ENCODE results near the gene EBF3.

The EBF3 gene

DNA sequence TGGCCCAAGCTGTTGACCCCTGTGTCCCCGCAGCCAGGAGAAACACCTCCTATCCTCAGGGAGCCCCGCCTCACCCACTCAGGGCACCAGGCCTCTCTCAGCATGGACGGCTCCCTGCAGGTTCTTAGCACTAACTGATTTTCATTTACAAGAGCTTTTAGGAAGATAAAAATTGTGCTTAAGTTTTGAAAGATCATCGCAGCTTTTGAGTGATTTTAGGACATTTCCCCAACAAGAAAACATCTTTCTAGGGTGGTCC lies 22.1 kb downstream of the EBF3 start:
- Histone ChIP-seq H3K9me3 (ENCODE audit: severe bottlenecking) (no peaks in the 10 kb centered on the region), H3K27ac (ENCODE audit: poor library complexity, severe bottlenecking) (no peak overlapping the region), H3K36me3 (ENCODE audit: low read depth) (no peaks in the 10 kb centered on the region), H3K4me3 (ENCODE audit: severe bottlenecking) (no peak overlapping the region), H3K27me3 (ENCODE audit: insufficient read depth, poor library complexity, severe bottlenecking) (no peaks in the 10 kb centered on the region), H3K4me1 (ENCODE audit: insufficient read depth, poor library complexity, severe bottlenecking) (no peaks in the 10 kb centered on the region)
- TF ChIP-seq, protein P1, sequence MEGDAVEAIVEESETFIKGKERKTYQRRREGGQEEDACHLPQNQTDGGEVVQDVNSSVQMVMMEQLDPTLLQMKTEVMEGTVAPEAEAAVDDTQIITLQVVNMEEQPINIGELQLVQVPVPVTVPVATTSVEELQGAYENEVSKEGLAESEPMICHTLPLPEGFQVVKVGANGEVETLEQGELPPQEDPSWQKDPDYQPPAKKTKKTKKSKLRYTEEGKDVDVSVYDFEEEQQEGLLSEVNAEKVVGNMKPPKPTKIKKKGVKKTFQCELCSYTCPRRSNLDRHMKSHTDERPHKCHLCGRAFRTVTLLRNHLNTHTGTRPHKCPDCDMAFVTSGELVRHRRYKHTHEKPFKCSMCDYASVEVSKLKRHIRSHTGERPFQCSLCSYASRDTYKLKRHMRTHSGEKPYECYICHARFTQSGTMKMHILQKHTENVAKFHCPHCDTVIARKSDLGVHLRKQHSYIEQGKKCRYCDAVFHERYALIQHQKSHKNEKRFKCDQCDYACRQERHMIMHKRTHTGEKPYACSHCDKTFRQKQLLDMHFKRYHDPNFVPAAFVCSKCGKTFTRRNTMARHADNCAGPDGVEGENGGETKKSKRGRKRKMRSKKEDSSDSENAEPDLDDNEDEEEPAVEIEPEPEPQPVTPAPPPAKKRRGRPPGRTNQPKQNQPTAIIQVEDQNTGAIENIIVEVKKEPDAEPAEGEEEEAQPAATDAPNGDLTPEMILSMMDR (IDR thresholded peaks at IDR 0.05; ENCODE audit: poor library complexity, severe bottlenecking) = no peak
- DNase-seq (ENCODE audit: low spot score) (no peak), ATAC-seq (ENCODE audit: low read depth) (no peak)

DNA sequence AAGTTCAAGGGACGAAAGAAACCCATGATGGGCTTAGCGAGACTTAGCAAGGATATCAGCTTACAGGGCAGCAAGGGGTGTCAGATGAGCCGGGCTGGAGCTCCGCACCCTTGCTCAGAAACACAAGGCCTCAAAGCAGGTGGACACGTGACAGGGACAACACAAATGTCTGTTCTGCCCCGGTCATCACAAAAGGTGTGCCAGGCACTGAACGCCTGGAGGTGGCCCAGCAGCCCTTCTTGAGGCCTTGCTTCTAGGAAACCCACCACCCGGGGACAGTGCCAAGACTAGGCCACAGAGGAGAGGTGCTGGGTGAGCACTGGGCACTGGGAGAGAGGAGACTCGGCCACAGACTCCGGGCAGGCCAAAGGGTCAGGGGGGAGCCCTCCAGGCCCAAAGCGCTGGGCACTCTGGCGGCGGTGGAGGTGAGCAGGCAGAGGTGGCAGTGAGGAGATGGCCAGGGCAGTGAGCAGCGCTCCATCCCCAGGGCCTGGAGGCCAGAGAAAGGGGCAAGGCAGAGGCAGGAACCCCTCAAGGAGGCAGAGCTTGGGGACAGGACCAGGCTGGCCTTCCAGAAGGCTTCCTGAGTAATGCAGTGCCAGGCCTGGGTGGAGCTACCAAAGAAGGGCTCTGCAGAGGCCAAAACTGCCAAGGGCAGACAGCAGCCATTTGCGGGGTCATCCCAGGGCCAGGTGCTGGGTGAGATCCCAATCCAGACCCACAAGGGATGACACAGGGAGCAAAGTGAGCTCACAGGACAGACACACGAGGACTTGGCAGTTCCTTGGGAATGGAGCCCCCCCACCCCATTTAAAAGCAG lies 22.7 kb downstream of the EBF3 start:
- ATAC-seq (ENCODE audit: low read depth) (no peak), DNase-seq (ENCODE audit: low spot score) (no peak)
- H3K4me3 ChIP-seq (ENCODE audit: severe bottlenecking) = no peak overlapping the region
- H3K27me3 ChIP-seq (ENCODE audit: insufficient read depth, poor library complexity, severe bottlenecking) = no peaks in the 10 kb centered on the region
- H3K27ac ChIP-seq (ENCODE audit: poor library complexity, severe bottlenecking) = no peak overlapping the region
- H3K36me3 ChIP-seq (ENCODE audit: low read depth) = no peaks in the 10 kb centered on the region
- TF ChIP-seq, protein P1 (IDR thresholded peaks at IDR 0.05; ENCODE audit: poor library complexity, severe bottlenecking) = no peak
- no peaks in the 10 kb centered on the region for H3K4me1 ChIP-seq (ENCODE audit: insufficient read depth, poor library complexity, severe bottlenecking)
- no peaks in the 10 kb centered on the region for H3K9me3 ChIP-seq (ENCODE audit: severe bottlenecking)

DNA sequence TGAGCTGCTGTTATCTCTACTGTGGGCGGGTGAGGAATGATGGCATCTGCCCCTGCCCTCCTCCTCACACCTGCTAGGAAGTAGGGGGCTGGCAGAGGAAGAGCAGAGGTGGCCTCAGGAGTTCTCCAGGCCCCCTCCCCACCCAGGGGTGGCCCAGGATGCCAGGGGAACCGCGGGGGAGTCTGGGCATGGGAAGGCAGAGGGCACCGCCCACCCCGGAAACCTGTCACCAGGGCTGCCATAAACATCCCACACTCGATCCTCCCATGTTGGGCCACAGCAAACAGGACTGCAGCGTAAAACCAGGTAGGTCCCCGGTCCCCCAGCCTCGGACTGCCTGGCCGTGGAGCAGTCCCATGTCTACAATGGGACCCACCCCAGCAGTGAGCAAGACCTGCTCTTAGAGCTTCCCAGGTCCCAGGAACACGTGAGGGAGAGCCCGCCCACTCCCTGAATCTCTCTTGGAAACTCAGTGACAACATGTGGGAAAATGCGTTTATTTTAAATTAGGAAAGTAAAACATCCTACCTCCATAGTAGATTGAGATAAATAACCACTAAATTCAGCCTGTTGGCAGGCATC lies 23.4 kb downstream of the EBF3 start:
- TF ChIP-seq, protein P1 (IDR thresholded peaks at IDR 0.05; ENCODE audit: poor library complexity, severe bottlenecking) = no peak
- no peaks in the 10 kb centered on the region for H3K9me3 ChIP-seq (ENCODE audit: severe bottlenecking)
- DNase-seq (ENCODE audit: low spot score) (no peak), ATAC-seq (ENCODE audit: low read depth) (no peak)
- H3K4me3 ChIP-seq (ENCODE audit: severe bottlenecking) = no peak overlapping the region
- no peak overlapping the region for H3K27ac ChIP-seq (ENCODE audit: poor library complexity, severe bottlenecking)
- H3K27me3 ChIP-seq (ENCODE audit: insufficient read depth, poor library complexity, severe bottlenecking) = no peaks in the 10 kb centered on the region
- H3K4me1 ChIP-seq (ENCODE audit: insufficient read depth, poor library complexity, severe bottlenecking) = no peaks in the 10 kb centered on the region
- H3K36me3 ChIP-seq (ENCODE audit: low read depth) = no peaks in the 10 kb centered on the region

DNA sequence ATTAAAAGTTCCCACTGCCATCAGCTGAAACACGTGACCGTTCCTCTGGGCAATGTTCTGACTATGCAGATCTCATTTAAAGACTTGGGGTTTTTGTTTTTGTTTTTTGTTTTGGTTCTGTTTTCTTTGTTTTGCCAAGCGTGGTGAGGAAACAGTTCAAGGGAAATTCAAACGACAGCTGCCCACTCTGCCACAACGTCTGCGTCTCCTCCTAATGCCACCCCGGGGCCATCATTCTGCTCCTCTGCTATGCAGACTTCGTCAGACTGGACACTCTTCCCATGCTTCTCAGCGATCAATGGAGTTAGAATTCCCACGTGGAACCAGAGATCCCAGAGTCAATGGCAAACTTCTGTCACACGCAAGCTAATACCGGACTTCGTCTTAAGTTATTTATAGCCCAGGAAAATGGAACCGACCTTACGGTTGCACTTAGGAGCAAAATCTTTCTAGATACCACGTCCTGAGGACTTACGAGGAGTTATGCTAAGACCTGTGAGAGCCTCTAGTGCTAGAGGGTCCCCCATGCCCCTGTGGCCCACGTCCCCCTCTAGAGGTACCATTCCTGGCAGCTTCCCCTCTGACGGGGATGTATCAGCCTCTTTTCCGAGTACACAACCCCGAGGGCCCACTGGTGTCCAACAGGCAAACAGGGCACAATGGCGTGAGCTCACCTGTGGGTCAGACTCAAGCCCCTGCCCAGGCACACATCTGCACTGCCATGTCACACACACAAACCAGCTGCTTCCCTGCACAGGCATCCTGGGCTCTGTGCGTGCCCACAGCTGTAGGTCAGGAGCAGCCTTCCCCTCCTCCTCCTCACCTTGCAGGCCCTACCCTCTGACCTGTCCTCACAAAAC lies 24.4 kb downstream of the EBF3 start:
- Histone ChIP-seq H3K27me3 (ENCODE audit: insufficient read depth, poor library complexity, severe bottlenecking) (no peaks in the 10 kb centered on the region), H3K36me3 (ENCODE audit: low read depth) (no peaks in the 10 kb centered on the region), H3K27ac (ENCODE audit: poor library complexity, severe bottlenecking) (no peak overlapping the region), H3K9me3 (ENCODE audit: severe bottlenecking) (no peaks in the 10 kb centered on the region), H3K4me3 (ENCODE audit: severe bottlenecking) (no peak overlapping the region), H3K4me1 (ENCODE audit: insufficient read depth, poor library complexity, severe bottlenecking) (no peaks in the 10 kb centered on the region)
- TF ChIP-seq, protein P1 (IDR thresholded peaks at IDR 0.05; ENCODE audit: poor library complexity, severe bottlenecking) = no peak
- DNase-seq (ENCODE audit: low spot score) (no peak), ATAC-seq (ENCODE audit: low read depth) (no peak)

All from RWPE2 (cell line).